Osteoblast (primary cell): ENCODE measurements around the gene PSMB5. TPM values are rescaled to one million over a fixed set of nuclear protein-coding genes. Genes with fewer than 3 reads are reported as not detected.
A peak's percentile ranks its signal among the peaks of the same experiment; 100 is the strongest.

ENCODE experiments used
- DNase-seq: peaks from one replicate; pipeline ENCODE4 v3.0.0; 2011; ENCODE audit warnings: low spot score, mixed read lengths; ENCODE audit not compliant: insufficient read length; ENCODE audit errors: missing footprints
- H2AFZ ChIP-seq: 2 replicates; pipeline ENCODE4 v1.6.0; 2011; ENCODE audit warnings: mild to moderate bottlenecking, low read length
- H3K27ac ChIP-seq: 2 replicates; pipeline ENCODE4 v1.5.1; 2011; ENCODE audit warnings: mild to moderate bottlenecking, low read depth, low read length, moderate library complexity
- H3K27me3 ChIP-seq: 2 replicates; pipeline ENCODE4 v1.6.0; 2012; ENCODE audit warnings: mild to moderate bottlenecking, control low read depth, inconsistent platforms, low read length, moderate library complexity; ENCODE audit not compliant: insufficient read depth
- H3K36me3 ChIP-seq: 2 replicates; pipeline ENCODE4 v1.5.1; 2011; ENCODE audit warnings: mild to moderate bottlenecking, low read length, control low read depth, moderate library complexity; ENCODE audit not compliant: insufficient read depth
- H3K4me1 ChIP-seq: 2 replicates; pipeline ENCODE4 v1.5.1; 2011; ENCODE audit warnings: mild to moderate bottlenecking, low read length, control low read depth, moderate library complexity; ENCODE audit not compliant: insufficient read depth
- H3K4me2 ChIP-seq: 2 replicates; pipeline ENCODE4 v1.6.0; 2011; ENCODE audit warnings: mild to moderate bottlenecking, low read length; ENCODE audit not compliant: insufficient read depth
- H3K4me3 ChIP-seq: fragments of 200-600 bp; sonication (generic); 3 replicates; pipeline ENCODE4 v1.5.1; 2012; ENCODE audit warnings: mild to moderate bottlenecking, low read length, inconsistent platforms; ENCODE audit not compliant: insufficient read depth
- H3K79me2 ChIP-seq: 2 replicates; pipeline ENCODE4 v1.6.0; 2012; ENCODE audit warnings: mild to moderate bottlenecking, low read length, control low read depth, inconsistent platforms; ENCODE audit not compliant: insufficient read depth
- H3K9me3 ChIP-seq: 2 replicates; pipeline ENCODE4 v1.5.1; 2011; ENCODE audit warnings: low read depth, low read length, control low read depth
- H4K20me1 ChIP-seq: 2 replicates; pipeline ENCODE4 v1.6.0; 2012; ENCODE audit warnings: mild to moderate bottlenecking, low read length, control low read depth; ENCODE audit not compliant: insufficient read depth
- CTCF ChIP-seq: IDR thresholded peaks from 2 replicates; pipeline ENCODE4 v1.5.1; 2011; ENCODE audit warnings: mild to moderate bottlenecking, low read depth, low read length, moderate library complexity; ENCODE audit errors: extremely low read depth
- total RNA-seq: library from RNA; depleted of rRNA; stranded (reverse); fragments of >200 nt; gene quantifications from 2 replicates; pipeline ENCODE4 v1.2.3, GENCODE V29; 2012

PSMB5 gene
- total RNA-seq = 162 and 164 TPM in 2 replicates

- Histone ChIP-seq H3K27ac (peak within 1 kb of the TSS; percentile 86), H3K79me2 (peaks cover 36% of the 10 kb centered on the region), H3K4me2 (peak within 1 kb of the TSS; percentile 79), H2AFZ (peak within 1 kb of the TSS; percentile 83), H3K36me3 (peaks cover 21% of the 10 kb centered on the region), H3K9me3 (no peaks in the 10 kb centered on the region), H3K4me3 (peak within 1 kb of the TSS; percentile 94), H3K4me1 (peaks cover 21% of the 10 kb centered on the region), H3K27me3 (no peaks in the 10 kb centered on the region), H4K20me1 (peaks cover 3% of the 10 kb centered on the region)
- peak; percentile 96 for DNase-seq
- TF ChIP-seq CTCF = no peak
Observed at GRCh38 chr14:23034498-23035302, at the start of gene PSMB5. TSS of gene PSMB5 (minus strand) at chr14:23034900. CDS start at chr14:23034881, 19 bp downstream.

GRCh38 chr14:23080474-23080873, 45.8 kb upstream of the PSMB5 start:
- no peak for TF ChIP-seq CTCF
- H3K4me3 ChIP-seq = no peak overlapping the region
- H3K4me2 ChIP-seq = peak overlapping the region; percentile 63
- DNase-seq = no peak
- H3K79me2 ChIP-seq = peaks cover 40% of the 10 kb centered on the region
- H3K27me3 ChIP-seq = no peaks in the 10 kb centered on the region
- peaks cover under 1% of the 10 kb centered on the region for H4K20me1 ChIP-seq
- peaks cover 73% of the 10 kb centered on the region for H3K36me3 ChIP-seq
- peaks cover 52% of the 10 kb centered on the region for H3K4me1 ChIP-seq
- no peak overlapping the region for H2AFZ ChIP-seq
- peak overlapping the region; percentile 90 for H3K27ac ChIP-seq
- H3K9me3 ChIP-seq = no peaks in the 10 kb centered on the region

GRCh38 chr14:23079716-23080115, 45.0 kb upstream of the PSMB5 start:
- peak; percentile 82 for DNase-seq
- Histone ChIP-seq H3K27me3 (no peaks in the 10 kb centered on the region), H3K4me1 (peaks cover 47% of the 10 kb centered on the region), H3K27ac (peak overlapping the region; percentile 90), H4K20me1 (no peaks in the 10 kb centered on the region), H3K4me3 (peak overlapping the region; percentile 30), H3K9me3 (no peaks in the 10 kb centered on the region), H3K79me2 (peaks cover 44% of the 10 kb centered on the region), H3K36me3 (peaks cover 75% of the 10 kb centered on the region), H2AFZ (peak overlapping the region; percentile 60), H3K4me2 (peak overlapping the region; percentile 63)
- TF ChIP-seq CTCF = no peak

- DNase-seq = peak; percentile 85
- H3K27ac ChIP-seq = peak overlapping the region; percentile 90
- H3K4me1 ChIP-seq = peaks cover 47% of the 10 kb centered on the region
- H4K20me1 ChIP-seq = no peaks in the 10 kb centered on the region
- no peak overlapping the region for H2AFZ ChIP-seq
- no peaks in the 10 kb centered on the region for H3K27me3 ChIP-seq
- peaks cover 78% of the 10 kb centered on the region for H3K36me3 ChIP-seq
- peak overlapping the region; percentile 63 for H3K4me2 ChIP-seq
- peak; percentile 16 for TF ChIP-seq CTCF
- H3K9me3 ChIP-seq = no peaks in the 10 kb centered on the region
- peak overlapping the region; percentile 5 for H3K4me3 ChIP-seq
- peaks cover 42% of the 10 kb centered on the region for H3K79me2 ChIP-seq
Observed at GRCh38 chr14:23078692-23079116, 44.0 kb upstream of the PSMB5 start.
